ENCODE data around the gene NKAP.
"Not testable (repeated sequence)": the region's sequence is repeated elsewhere in the genome, so short reads cannot be mapped to it uniquely, and the experiment has no call there.

The NKAP gene

GRCh38 chrX:119935215-119935874 is 8.2 kb downstream of the NKAP start:
- DNase-seq = no peak

DNA sequence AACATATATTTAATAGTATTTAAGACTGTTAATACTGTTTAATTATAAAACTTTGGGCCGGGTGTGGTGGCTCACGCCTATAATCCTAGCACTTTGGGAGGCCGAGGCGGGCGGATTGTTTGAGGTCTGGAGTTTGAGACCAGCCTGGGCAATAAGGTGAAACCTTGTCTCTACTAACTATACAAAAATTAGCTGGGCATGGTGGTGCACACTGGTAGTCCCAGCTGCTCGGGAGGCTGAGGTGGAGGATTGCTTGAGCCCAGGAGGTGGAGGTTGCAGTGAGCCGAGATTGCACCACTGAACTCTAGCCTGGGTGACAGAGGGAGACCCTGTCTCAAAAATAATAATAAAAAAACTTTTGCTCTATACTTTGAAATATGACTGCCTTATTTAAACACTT is 21.2 kb downstream of the NKAP start:
- DNase-seq = not testable (repeated sequence)

- no peak for DNase-seq
These were observed 23.5 kb downstream of the NKAP start for GRCh38 chrX:119919835-119920585.

GRCh38 chrX:119917877-119918276 is 25.7 kb downstream of the NKAP start:
- DNase-seq = no peak

DNA sequence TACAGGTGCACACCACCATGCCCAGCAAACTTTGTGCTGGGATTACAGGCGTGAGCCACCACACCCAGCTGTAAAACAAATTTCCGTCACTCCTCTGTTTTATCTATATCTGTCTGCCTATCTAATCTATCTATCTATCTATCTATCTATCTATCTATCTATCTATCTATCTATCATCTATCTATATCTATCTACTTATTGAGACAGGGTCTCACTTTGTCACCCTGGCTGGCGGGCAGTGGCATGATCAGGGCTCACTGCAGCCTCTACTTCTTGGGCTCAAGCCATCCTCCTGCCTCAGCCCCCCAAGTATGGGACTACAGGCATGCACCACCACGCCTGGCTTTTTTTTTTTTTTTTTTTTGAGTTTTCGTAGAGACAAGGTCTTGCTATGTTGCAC is 27.2 kb downstream of the NKAP start:
- DNase-seq = no peak

GRCh38 chrX:119900976-119901375 is 42.6 kb downstream of the NKAP start:
- DNase-seq = no peak

- DNase-seq = peak in 1 of 2 donors; percentile 21
These were observed 44.4 kb downstream of the NKAP start for GRCh38 chrX:119899125-119899524.

GRCh38 chrX:119895843-119896326 is 47.7 kb downstream of the NKAP start, which contains the start of gene AKAP14:
TSS of gene AKAP14 (plus strand) at chrX:119895893. CDS start at chrX:119903224, 7,331 bp downstream.
- DNase-seq = no peak

GRCh38 chrX:119891961-119892692 is 51.4 kb downstream of the NKAP start:
- not testable (repeated sequence) for DNase-seq

- not testable (repeated sequence) for DNase-seq
These were observed 52.9 kb downstream of the NKAP start for GRCh38 chrX:119890626-119891025.

DNA sequence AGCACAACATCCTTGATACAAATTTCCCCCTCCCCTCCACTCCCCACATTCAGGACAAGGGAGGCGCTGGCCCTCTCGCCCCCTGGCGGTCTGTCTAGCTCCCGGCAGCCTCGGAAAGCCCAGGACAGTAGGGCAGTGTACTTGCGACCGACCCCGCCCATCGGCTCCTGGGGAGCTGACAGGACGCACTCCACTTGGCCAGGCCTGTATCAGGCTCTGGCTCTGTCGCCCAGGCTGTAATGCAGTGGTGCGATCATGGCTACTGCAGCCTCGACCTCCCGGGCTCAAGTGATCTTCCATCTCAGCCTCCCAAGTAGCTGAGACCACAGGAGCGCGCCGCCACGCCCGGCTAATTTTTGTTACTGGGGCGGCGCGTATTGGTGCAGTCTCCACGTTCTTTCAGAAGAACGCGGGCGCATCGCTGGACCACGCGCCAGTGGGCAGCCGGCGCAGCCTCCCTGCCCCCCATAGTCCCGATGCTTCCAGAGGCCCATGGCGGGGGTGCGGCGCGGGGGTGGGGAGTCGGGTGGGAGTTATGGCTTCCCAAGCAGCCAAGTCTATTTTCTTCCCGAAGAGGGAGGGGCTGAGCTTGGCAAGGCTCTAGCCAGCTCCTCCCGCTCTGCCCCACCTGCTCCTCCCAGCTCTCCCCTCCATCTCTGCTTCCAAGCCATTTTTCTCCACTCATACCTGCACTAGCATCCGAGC is 55.7 kb downstream of the NKAP start:
- DNase-seq = peak; percentile 62 to 63

GRCh38 chrX:119885554-119886428 is 57.8 kb downstream of the NKAP start:
- peak; percentile 22 to 75 for DNase-seq

GRCh38 chrX:119880552-119881437 is 62.8 kb downstream of the NKAP start:
- peak; percentile 46 to 63 for DNase-seq

DNA sequence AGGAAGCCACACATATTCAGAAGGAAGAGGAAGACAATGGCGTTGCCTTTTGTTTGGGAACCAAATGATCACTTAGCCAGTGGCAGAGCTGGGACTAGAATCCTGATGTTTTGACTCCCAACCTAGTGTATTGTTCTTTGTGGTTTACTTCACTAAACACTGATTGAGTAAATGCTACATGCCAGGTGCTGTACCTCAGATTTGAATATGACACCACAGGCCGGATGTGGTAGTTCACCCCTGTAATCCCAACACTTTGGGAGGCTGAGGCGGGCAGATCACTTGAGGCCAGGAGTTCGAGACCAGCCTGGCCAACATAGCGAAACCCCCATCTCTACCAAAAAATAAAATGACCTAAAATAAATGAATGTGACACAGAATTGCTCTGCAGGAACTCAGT is 63.5 kb downstream of the NKAP start:
- peak in 1 of 2 donors; percentile 31 for DNase-seq

GRCh38 chrX:119878740-119879139 is 64.8 kb downstream of the NKAP start:
- no peak for DNase-seq

- peak; percentile 89 for DNase-seq
These were observed 71.8 kb downstream of the NKAP start, which contains the start of the genes NDUFA1 and RNF113A for GRCh38 chrX:119871599-119872395. TSS of gene NDUFA1 (plus strand) at chrX:119871832. CDS start at chrX:119871912, 80 bp downstream. TSS of gene RNF113A (minus strand) at chrX:119871733. CDS start at chrX:119871613, 120 bp downstream.

DNA sequence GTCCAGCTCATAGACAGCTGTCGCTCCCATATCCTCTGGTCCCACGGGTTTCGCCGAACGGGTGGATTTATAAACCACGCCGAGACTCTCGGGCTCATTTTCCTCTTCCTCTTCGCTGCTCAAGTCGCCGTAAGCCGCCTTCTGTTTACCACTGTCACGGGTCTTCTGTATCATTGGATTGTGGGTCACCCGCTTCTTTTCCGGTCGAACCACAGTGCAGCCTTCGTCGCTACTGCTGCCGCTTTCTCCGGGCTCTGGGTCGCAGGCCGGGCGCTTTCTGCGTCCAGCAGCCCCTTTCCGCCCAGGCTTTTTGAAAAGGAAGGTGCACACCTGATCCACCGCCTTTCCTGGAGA is 72.3 kb downstream of the NKAP start:
- no peak for DNase-seq

Data from CD4-positive, alpha-beta T cell treated with Interleukin-4 for 1 hour (primary cell).